Muscle of arm (tissue), 14 donors: Measurements from ENCODE around the gene USP17L24. TPM values are rescaled to one million over a fixed set of nuclear protein-coding genes. Genes with fewer than 3 reads are reported as not detected.
"Not testable (repeated sequence)": the region's sequence is repeated elsewhere in the genome, so short reads cannot be mapped to it uniquely, and the experiment has no call there.

Experiments used
- DNase-seq: peaks from one replicate; pipeline ENCODE4 v3.0.0-alpha.2; 2013
- long read RNA-seq, 11 donors: transcript quantifications; one replicate each; lab custom pipeline, GENCODE V29; 2026
- polyA plus RNA-seq, 12 donors: library from polyadenylated mRNA; unstranded; fragments of 120-200 nt; gene quantifications; one replicate each; pipeline ENCODE4 v1.2.1, GENCODE V29; 2013; ENCODE audit not compliant: insufficient read length in 12 of 12

Gene USP17L24
- polyA plus RNA-seq: not detected
- long read RNA-seq, donor 1: 0 reads
- long read RNA-seq, donor 2: 0 reads
- long read RNA-seq, donor 3: 0 reads
- long read RNA-seq, donor 4: 0 reads
- long read RNA-seq, donor 5: 0 reads
- long read RNA-seq, donor 6: 0 reads
- long read RNA-seq, donor 7: 0 reads
- long read RNA-seq, donor 8: 0 reads
- long read RNA-seq, donor 9: 0 reads
- long read RNA-seq, donor 10: 0 reads
- long read RNA-seq, donor 11: 0 reads

- not testable (repeated sequence) for DNase-seq
Observed at GRCh38 chr4:9324865-9325264, at the start of gene USP17L24. USP17L24 (plus strand) TSS chr4:9325165; CDS start chr4:9325165, 0 bp downstream.

GRCh38 chr4:9324191-9324590, 774 bp upstream of the USP17L24 start:
- not testable (repeated sequence) for DNase-seq

- not testable (repeated sequence) for DNase-seq
Observed at GRCh38 chr4:9329611-9330010, 4.6 kb downstream of the USP17L24 start, which contains the start of gene USP17L25. USP17L25 (plus strand) TSS chr4:9329911; CDS start chr4:9329911, 0 bp downstream.

- DNase-seq: not testable (repeated sequence)
Observed at GRCh38 chr4:9334358-9334757, 9.4 kb downstream of the USP17L24 start, which contains the start of gene USP17L26. USP17L26 (plus strand) TSS chr4:9334658; CDS start chr4:9334658, 0 bp downstream.

- not testable (repeated sequence) for DNase-seq
Observed at GRCh38 chr4:9339103-9339502, 14.1 kb downstream of the USP17L24 start, which contains the start of gene USP17L5. USP17L5 (plus strand) TSS chr4:9339403; CDS start chr4:9339403, 0 bp downstream.

GRCh38 chr4:9343848-9344247, 18.9 kb downstream of the USP17L24 start, which contains the start of gene USP17L27:
USP17L27 (plus strand) TSS chr4:9344148; CDS start chr4:9344148, 0 bp downstream.
- DNase-seq: not testable (repeated sequence)

GRCh38 chr4:9348593-9348992, 23.6 kb downstream of the USP17L24 start, which contains the start of gene USP17L28:
USP17L28 (plus strand) TSS chr4:9348893; CDS start chr4:9348893, 0 bp downstream.
- DNase-seq: not testable (repeated sequence)

GRCh38 chr4:9350866-9351265, 25.9 kb downstream of the USP17L24 start:
- not testable (repeated sequence) for DNase-seq

- DNase-seq: not testable (repeated sequence)
Observed at GRCh38 chr4:9353338-9353737, 28.4 kb downstream of the USP17L24 start, which contains the start of gene USP17L29. USP17L29 (plus strand) TSS chr4:9353638; CDS start chr4:9353638, 0 bp downstream.

- not testable (repeated sequence) for DNase-seq
Observed at GRCh38 chr4:9362829-9363228, 37.9 kb downstream of the USP17L24 start, which contains the start of gene USP17L30. USP17L30 (plus strand) TSS chr4:9363129; CDS start chr4:9363129, 0 bp downstream.

Other genes with a start within 250 kb of the USP17L24 start
- under 1 TPM in 4 of 12 donors, not detected in 8; 0.07 to 0.11 (median 0.08) TPM for gene FAM90A26, start 154.8 kb upstream of the USP17L24 start, polyA plus RNA-seq
- gene USP17L10, start 114.5 kb upstream of the USP17L24 start, polyA plus RNA-seq: not detected
- gene USP17L11, start 109.8 kb upstream of the USP17L24 start, polyA plus RNA-seq: not detected
- not detected for gene USP17L12, start 105.0 kb upstream of the USP17L24 start, polyA plus RNA-seq
- not detected for gene USP17L13, start 100.3 kb upstream of the USP17L24 start, polyA plus RNA-seq
- not detected for gene USP17L15, start 90.8 kb upstream of the USP17L24 start, polyA plus RNA-seq
- not detected for gene USP17L17, start 81.3 kb upstream of the USP17L24 start, polyA plus RNA-seq
- not detected for gene USP17L18, start 76.5 kb upstream of the USP17L24 start, polyA plus RNA-seq
- not detected for gene USP17L19, start 71.8 kb upstream of the USP17L24 start, polyA plus RNA-seq
- gene USP17L20, start 67.0 kb upstream of the USP17L24 start, polyA plus RNA-seq: not detected
- gene USP17L21, start 62.3 kb upstream of the USP17L24 start, polyA plus RNA-seq: not detected
- gene USP17L22, start 57.5 kb upstream of the USP17L24 start, polyA plus RNA-seq: not detected
- gene USP17L25, start 4.7 kb downstream of the USP17L24 start, polyA plus RNA-seq: not detected
- gene USP17L26, start 9.5 kb downstream of the USP17L24 start, polyA plus RNA-seq: not detected
- gene USP17L5, start 14.2 kb downstream of the USP17L24 start, polyA plus RNA-seq: not detected
- not detected for gene USP17L27, start 19.0 kb downstream of the USP17L24 start, polyA plus RNA-seq
- not detected for gene USP17L28, start 23.7 kb downstream of the USP17L24 start, polyA plus RNA-seq
- not detected for gene USP17L29, start 28.5 kb downstream of the USP17L24 start, polyA plus RNA-seq
- gene USP17L30, start 38.0 kb downstream of the USP17L24 start, polyA plus RNA-seq: not detected
- gene DEFB131A, start 119.2 kb downstream of the USP17L24 start, polyA plus RNA-seq: not detected